ENCODE results near the gene TMEM182. TPM values are rescaled to one million over a fixed set of nuclear protein-coding genes. Genes with fewer than 3 reads are reported as not detected.

Gene TMEM182
- total and polyA plus RNA-seq, 2 of the 4 experiments (the other 2 are of a cell fraction), result 1.3 to 1.4 TPM

DNA sequence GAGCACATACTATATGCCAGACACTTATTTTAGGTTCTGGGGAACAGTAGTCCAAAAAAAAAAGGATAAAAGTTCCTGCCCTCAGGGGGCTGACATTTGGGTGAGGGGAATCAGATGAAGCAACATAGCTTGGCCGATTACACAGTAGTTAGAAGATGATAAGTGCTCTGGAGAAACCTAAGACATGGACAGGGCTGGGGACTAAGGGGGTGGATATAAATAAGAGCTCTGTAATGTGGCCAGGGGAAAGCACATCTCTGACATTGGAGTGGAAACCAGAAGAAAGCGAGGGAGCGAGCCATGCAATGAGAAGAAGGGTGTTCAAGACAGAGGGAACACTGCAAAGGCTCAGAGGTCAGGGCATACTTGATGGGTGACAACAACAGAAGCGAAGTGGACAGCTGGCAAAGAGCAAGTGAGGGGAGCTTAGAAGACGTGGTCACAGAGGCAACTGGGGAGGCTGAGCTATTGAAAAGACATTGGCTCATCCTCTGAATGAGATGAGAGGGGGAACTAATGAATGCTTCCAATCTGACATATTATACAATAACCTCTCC is 11.4 kb downstream of the TMEM182 start:
- DNase-seq (no peak), ATAC-seq (ENCODE audit: low read depth) (no peak)
- Histone ChIP-seq H3K4ac (ENCODE audit: low read depth, low read length) (no peak overlapping the region), H3K9ac (ENCODE audit: low read depth, low read length) (no peak overlapping the region), H3K56ac (ENCODE audit: extremely low read depth, insufficient read depth, low read length) (no peak overlapping the region), H3K18ac (ENCODE audit: low read depth, low read length) (no peak overlapping the region), H3K4me2 (ENCODE audit: low read depth, low read length) (no peak overlapping the region), H3K14ac (replicated peaks; ENCODE audit: low read depth, low read length) (no peak overlapping the region), H2BK120ac (ENCODE audit: low read depth, low read length) (no peak overlapping the region), H4K91ac (ENCODE audit: insufficient read depth, low read depth, low read length) (no peak overlapping the region), H3K4me1 (ENCODE audit: control insufficient read depth, insufficient read depth, low read length) (peaks cover 3% of the 10 kb centered on the region; the same call in 1 of the 2 replicates), H3K36me3 (ENCODE audit: control insufficient read depth, insufficient read depth, low read length) (no peaks in the 10 kb centered on the region), H4K20me1 (ENCODE audit: insufficient read depth, low read length) (no peaks in the 10 kb centered on the region), H4K5ac (ENCODE audit: low read depth, low read length) (no peak overlapping the region), H2AK9ac (replicated peaks; ENCODE audit: low read depth, low read length, poor library complexity) (no peak overlapping the region), H3K9me1 (ENCODE audit: insufficient read depth, low read length) (no peaks in the 10 kb centered on the region; the same call in 1 of the 2 replicates), H4K8ac (ENCODE audit: low read depth in 2 of 2, low read length in 2 of 2) (no peak overlapping the region), H2BK15ac (ENCODE audit: low read depth, low read length) (no peak overlapping the region), H3K27me3 (ENCODE audit: control insufficient read depth, insufficient read depth, low read length) (no peaks in the 10 kb centered on the region), H3K9me3 (ENCODE audit: control insufficient read depth, insufficient read depth, low read length) (no peaks in the 10 kb centered on the region), H3K27ac (ENCODE audit: insufficient read depth, low read length) (no peak overlapping the region), H2BK20ac (ENCODE audit: low read depth, low read length) (no peak overlapping the region), H2AK5ac (ENCODE audit: low read depth, low read length) (no peak overlapping the region), H2AFZ (replicated peaks; ENCODE audit: low read length, poor library complexity) (no peak overlapping the region), H3K79me1 (ENCODE audit: low read depth in 1 of 2, low read length in 2 of 2) (no peaks in the 10 kb centered on the region), H3K4me3 (ENCODE audit: insufficient read depth, low read depth, low read length) (no peak overlapping the region), H2BK5ac (ENCODE audit: low read depth, low read length, poor library complexity, severe bottlenecking) (no peak overlapping the region), H3K23ac (ENCODE audit: low read depth, low read length) (no peak overlapping the region)
- TF ChIP-seq RAD21 (IDR thresholded peaks at IDR 0.05; ENCODE audit: low read length) (no peak), MAZ (IDR thresholded peaks at IDR 0.05; ENCODE audit: borderline replicate concordance, low read depth, low read length) (no peak), CEBPB (IDR thresholded peaks at IDR 0.05; ENCODE audit: low read depth, low read length) (no peak)
- POLR2A ChIA-PET (ENCODE audit: unreplicated experiment), result no interaction called here
- intact Hi-C loops (cut with micrococcal nuclease), result no loop called here
- in situ Hi-C loops (cut with MboI; ENCODE audit: low sequenced_read_pairs), result no loop called here
- CTCF ChIA-PET, result interaction anchor here (0.9 kb wide), 1 partner anchor 20 kb away, joined by 3 read pairs; no protein-coding TSS in a partner anchor
- WGBS, 2 experiments (ENCODE audit: extremely low coverage in 2 of 2, insufficient read length in 1 of 2), result 75% methylated on average over 3 of the region's 5 CpGs; no CpG with 5 or more reads in 1 of the 2 experiments
- dilution Hi-C loops (cut with HindIII; ENCODE audit: low sequenced_read_pairs, unreplicated experiment), result no loop called here
- no TSS peak for BruUV-seq (replicated peaks)

Data from IMR-90 (cell line).